NCI-H2107 treated with DMSO at 0.1 percent for 48 hours (cell line): Measurements from ENCODE around the gene F12.

Experiments used
- DNase-seq: peaks from one replicate; lab custom pipeline; 2025; ENCODE audit not compliant: unreplicated experiment; lab: John Stamatoyannopoulos, UW

F12 gene

GRCh38 chr5:177357459-177358351 is 51.7 kb downstream of the F12 start, which contains the start of gene RGS14:
TSS of gene RGS14 (plus strand) at chr5:177357924. CDS start at chr5:177358025, 101 bp downstream.
- DNase-seq = peak; percentile 10

- no peak for DNase-seq
These were observed 52.3 kb downstream of the F12 start for GRCh38 chr5:177357146-177357458.

GRCh38 chr5:177356746-177357145 is 52.6 kb downstream of the F12 start:
- DNase-seq = no peak

GRCh38 chr5:177355868-177356168 is 53.5 kb downstream of the F12 start:
- no peak for DNase-seq

- DNase-seq = no peak
These were observed 54.0 kb downstream of the F12 start for GRCh38 chr5:177355162-177355867.

- no peak for DNase-seq
These were observed 54.7 kb downstream of the F12 start for GRCh38 chr5:177354711-177355110.

GRCh38 chr5:177354256-177354655 is 55.1 kb downstream of the F12 start:
- no peak for DNase-seq

- no peak for DNase-seq
These were observed 56.3 kb downstream of the F12 start for GRCh38 chr5:177353093-177353492.
